Endothelial cell of umbilical vein (primary cell): Measurements from ENCODE around the gene TBC1D19. TPM values are rescaled to one million over a fixed set of nuclear protein-coding genes. Genes with fewer than 3 reads are reported as not detected.

Source experiments
- BruUV-seq: library from RNA; stranded (reverse); fragments of 400-500 nt; replicated peaks from 2 replicates; lab custom pipeline; 2021; lab: Mats Ljungman, UMichigan
- CTCF ChIA-PET: fragments of 300-600, 350-600 bp; sonication (Branson Sonifier 250); formaldehyde crosslinking; loops from one replicate; lab custom pipeline; 2021; ENCODE audit warnings: antibody characterized with exemption, inconsistent platforms; lab: Charles Lee
- POLR2A ChIA-PET: fragments of 300-600, 350-600 bp; sonication (Branson Sonifier 250); formaldehyde crosslinking; loops from one replicate; lab custom pipeline; 2021; ENCODE audit warnings: antibody characterized with exemption, inconsistent platforms; lab: Charles Lee
- DNase-seq: peaks from one replicate; pipeline ENCODE4 v3.0.0-alpha.2; 2011; ENCODE audit warnings: low read depth, low spot score
- FAIRE-seq: peaks from 2 replicates; lab custom pipeline; 2011; peaks lifted over from hg19 to GRCh38; lab: Jason Lieb, UNC
- H2AFZ ChIP-seq: 2 replicates; pipeline ENCODE4 v1.6.0; 2012; ENCODE audit warnings: low read depth, low read length, control low read depth, inconsistent platforms
- H3K27ac ChIP-seq: 2 replicates; pipeline ENCODE4 v1.5.1; 2011; ENCODE audit warnings: low read depth, mild to moderate bottlenecking, control low read depth, low read length, moderate library complexity; ENCODE audit not compliant: insufficient read depth
- H3K27me3 ChIP-seq, 2 experiments: 2 replicates each; pipeline versions ENCODE4 v1.6.0 to v1.6.1; 2011; ENCODE audit warnings: low read length in 2 of 2, mixed read lengths in 1 of 2; ENCODE audit not compliant: control insufficient read depth in 2 of 2, insufficient read depth in 2 of 2
- H3K36me3 ChIP-seq, 2 experiments: 2 replicates in 1 of 2; 3 replicates in 1 of 2; pipeline ENCODE4 v1.5.1; 2011; ENCODE audit warnings: low read length in 2 of 2, mild to moderate bottlenecking in 1 of 2, moderate library complexity in 1 of 2; ENCODE audit not compliant: control insufficient read depth in 2 of 2, insufficient read depth in 2 of 2; ENCODE audit errors: extremely low read depth in 1 of 2
- H3K4me1 ChIP-seq: 3 replicates; pipeline ENCODE4 v1.5.1; 2011; ENCODE audit warnings: mild to moderate bottlenecking, low read length; ENCODE audit not compliant: control insufficient read depth, insufficient read depth; ENCODE audit errors: extremely low read depth
- H3K4me2 ChIP-seq: 2 replicates; pipeline ENCODE4 v1.6.1; 2011; ENCODE audit warnings: low read length, control low read depth, mixed read lengths; ENCODE audit not compliant: insufficient read depth
- H3K4me3 ChIP-seq, 3 experiments: fragments of 200-600 bp in 1 of 3; sonication (generic), shearing (Covaris generic) in 1 of 3; replicated peaks in 1 of 3; 2 replicates each; pipeline ENCODE4 v1.5.1; 2011 to 2016; ENCODE audit warnings: control low read depth in 3 of 3, low read length in 3 of 3, mild to moderate bottlenecking in 2 of 3, inconsistent platforms in 1 of 3, low read depth in 1 of 3, moderate library complexity in 1 of 3; ENCODE audit not compliant: insufficient read depth in 1 of 3
- H3K79me2 ChIP-seq: 2 replicates; pipeline ENCODE4 v1.6.0; 2012; ENCODE audit warnings: low read length, inconsistent platforms; ENCODE audit not compliant: control insufficient read depth, insufficient read depth
- H3K9ac ChIP-seq: replicated peaks from 2 replicates; pipeline ENCODE3; 2011; ENCODE audit warnings: low read length, control low read depth; ENCODE audit not compliant: insufficient read depth; ENCODE audit errors: extremely low read depth
- H3K9me1 ChIP-seq: replicated peaks from 3 replicates; pipeline ENCODE4 v1.6.0; 2011; ENCODE audit warnings: mild to moderate bottlenecking, low read length; ENCODE audit not compliant: control insufficient read depth, insufficient read depth; ENCODE audit errors: extremely low read depth
- H3K9me3 ChIP-seq: replicated peaks from 2 replicates; pipeline ENCODE4 v1.5.1; 2012; ENCODE audit warnings: low read length, inconsistent platforms; ENCODE audit not compliant: control insufficient read depth, insufficient read depth
- H4K20me1 ChIP-seq: replicated peaks from 2 replicates; pipeline ENCODE3; 2011; ENCODE audit warnings: mild to moderate bottlenecking, low read length; ENCODE audit not compliant: control insufficient read depth, insufficient read depth; ENCODE audit errors: extremely low read depth
- EZH2 ChIP-seq: IDR thresholded peaks from 2 replicates; pipeline ENCODE4 v1.6.1; 2012; ENCODE audit warnings: borderline replicate concordance, low read depth, mild to moderate bottlenecking, moderate library complexity, low read length, inconsistent platforms; ENCODE audit not compliant: severe bottlenecking
- FOS ChIP-seq: IDR thresholded peaks from 2 replicates; pipeline ENCODE4 v1.6.1; 2011; ENCODE audit warnings: mild to moderate bottlenecking, low read length, moderate library complexity, borderline replicate concordance; ENCODE audit not compliant: insufficient read depth
- GATA2 ChIP-seq: IDR thresholded peaks from 2 replicates; pipeline ENCODE4 v1.7.0; 2011; ENCODE audit warnings: low read depth, mild to moderate bottlenecking, moderate library complexity, mixed read lengths, low read length; ENCODE audit not compliant: insufficient read length, insufficient read depth
- JUN ChIP-seq: IDR thresholded peaks from 2 replicates; pipeline ENCODE4 v1.6.1; 2011; ENCODE audit warnings: borderline replicate concordance, low read depth; ENCODE audit not compliant: insufficient read length, insufficient read depth
- MYC ChIP-seq: IDR thresholded peaks from one replicate; pipeline ENCODE4 v1.6.1; 2011; ENCODE audit warnings: mild to moderate bottlenecking, low read depth, low read length
- POLR2A ChIP-seq: IDR thresholded peaks from 2 replicates; pipeline ENCODE4 v1.6.1; 2012; ENCODE audit warnings: low read depth, mild to moderate bottlenecking, control low read depth, low read length
- POLR2AphosphoS5 ChIP-seq: IDR thresholded peaks from 2 replicates; pipeline ENCODE4 v1.6.1; 2012; ENCODE audit warnings: low read depth, mild to moderate bottlenecking, control low read depth, low read length, moderate library complexity; ENCODE audit not compliant: insufficient read depth
- dilution Hi-C: fragments of 300-500 bp; cut with MboI; formaldehyde crosslinking; loops from one replicate; pipeline ENCODE4 v1.15.0; 2019; ENCODE audit warnings: low sequenced_read_pairs; ENCODE audit not compliant: extremely low pct_ligation_motif_present
- intact Hi-C: fragments of 100-400 bp; cut with micrococcal nuclease; formaldehyde crosslinking; loops from one replicate; pipeline ENCODE4 v1.10.0; 2022
- polyA plus RNA-seq, 4 experiments: library from polyadenylated mRNA; depleted of rRNA in 3 of 4; stranded (reverse) in 3 of 4; unstranded in 1 of 4; fragments of >200 nt; gene quantifications; 2 replicates each; pipeline versions ENCODE4 v1.2.1 to v1.2.3, GENCODE V29; 2011 to 2012; ENCODE audit warnings: missing spikeins in 1 of 4
- total RNA-seq: library from RNA; stranded (reverse); gene quantifications from 2 replicates; pipeline ENCODE4 v1.2.3, GENCODE V29; 2021
- TF ChIP-seq, protein P1 (sequence below), 2 donors: IDR thresholded peaks; 1 replicate in 1 of 2; 2 replicates in 1 of 2; pipeline ENCODE4 v1.5.1; 2011; ENCODE audit warnings: low read length in 2 of 2, mild to moderate bottlenecking in 2 of 2, moderate library complexity in 2 of 2, control low read depth in 1 of 2, inconsistent platforms in 1 of 2, low read depth in 1 of 2; ENCODE audit not compliant: insufficient read depth in 1 of 2; ENCODE audit errors: extremely low read depth in 1 of 2
- TF ChIP-seq, protein P2 (sequence below): IDR thresholded peaks from 2 replicates; pipeline ENCODE4 v1.6.1; 2011; ENCODE audit not compliant: insufficient read depth, insufficient read length

The TBC1D19 gene
- total and polyA plus RNA-seq, 2 donors (not counting 3 experiments of a cell fraction or from before 2014, with no cell fraction given) = 4.4 to 5.9 TPM

DNA sequence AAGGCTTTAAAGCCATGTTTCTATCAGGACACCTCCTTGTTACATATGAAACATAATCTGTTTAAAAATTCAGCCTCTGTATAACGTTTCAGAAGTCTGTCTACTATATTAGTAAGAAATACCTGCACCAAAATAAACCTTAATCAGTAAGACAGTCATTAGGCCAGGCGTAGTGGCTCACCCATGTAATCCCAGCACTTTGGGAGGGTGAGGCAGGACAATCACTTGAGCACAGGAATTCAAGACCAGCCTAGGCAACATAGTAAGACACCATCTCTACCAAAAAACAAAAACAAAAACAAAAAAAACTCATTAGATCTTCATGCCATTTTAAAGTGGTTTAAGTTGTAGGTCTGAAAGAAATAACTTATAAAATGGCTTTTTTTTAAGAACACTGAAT is 169.3 kb downstream of the TBC1D19 start:
- dilution Hi-C loops (no loop called here), intact Hi-C loops (no loop called here)
- no peak overlapping the region for H3K4me3 ChIP-seq
- H3K79me2 ChIP-seq = no peaks in the 10 kb centered on the region
- no peaks in the 10 kb centered on the region for H3K27me3 ChIP-seq
- no peak overlapping the region for H3K9ac ChIP-seq
- no TSS peak for BruUV-seq
- DNase-seq = no peak
- no peaks in the 10 kb centered on the region for H3K4me1 ChIP-seq
- no peak overlapping the region for H3K4me2 ChIP-seq
- H3K9me3 ChIP-seq = no peaks in the 10 kb centered on the region
- TF ChIP-seq GATA2 = no peak
- H4K20me1 ChIP-seq = no peaks in the 10 kb centered on the region
- no peak overlapping the region for H3K27ac ChIP-seq
- FAIRE-seq = no peak
- CTCF ChIA-PET = no interaction called here
- no peak overlapping the region for H2AFZ ChIP-seq
- no peaks in the 10 kb centered on the region for H3K36me3 ChIP-seq
- POLR2A ChIA-PET = no interaction called here
- H3K9me1 ChIP-seq = no peaks in the 10 kb centered on the region

GRCh38 chr4:26753617-26754016 is 169.7 kb downstream of the TBC1D19 start:
- intact Hi-C loops = no loop called here
- dilution Hi-C loops = no loop called here
- CTCF ChIA-PET = no interaction called here
- FAIRE-seq (no peak), DNase-seq (no peak)
- Histone ChIP-seq H4K20me1 (no peaks in the 10 kb centered on the region), H3K9me3 (no peaks in the 10 kb centered on the region), H3K4me1 (no peaks in the 10 kb centered on the region), H3K79me2 (no peaks in the 10 kb centered on the region), H3K4me2 (no peak overlapping the region), H3K9me1 (no peaks in the 10 kb centered on the region), H3K27me3 (no peaks in the 10 kb centered on the region), H2AFZ (no peak overlapping the region), H3K27ac (no peak overlapping the region), H3K36me3 (no peaks in the 10 kb centered on the region), H3K9ac (no peak overlapping the region), H3K4me3 (no peak overlapping the region)
- no peak for TF ChIP-seq GATA2
- no peak for TF ChIP-seq JUN
- TF ChIP-seq FOS = no peak
- TF ChIP-seq POLR2AphosphoS5 = no peak
- no peak for TF ChIP-seq EZH2
- TF ChIP-seq MYC = no peak
- TF ChIP-seq, protein P1, sequence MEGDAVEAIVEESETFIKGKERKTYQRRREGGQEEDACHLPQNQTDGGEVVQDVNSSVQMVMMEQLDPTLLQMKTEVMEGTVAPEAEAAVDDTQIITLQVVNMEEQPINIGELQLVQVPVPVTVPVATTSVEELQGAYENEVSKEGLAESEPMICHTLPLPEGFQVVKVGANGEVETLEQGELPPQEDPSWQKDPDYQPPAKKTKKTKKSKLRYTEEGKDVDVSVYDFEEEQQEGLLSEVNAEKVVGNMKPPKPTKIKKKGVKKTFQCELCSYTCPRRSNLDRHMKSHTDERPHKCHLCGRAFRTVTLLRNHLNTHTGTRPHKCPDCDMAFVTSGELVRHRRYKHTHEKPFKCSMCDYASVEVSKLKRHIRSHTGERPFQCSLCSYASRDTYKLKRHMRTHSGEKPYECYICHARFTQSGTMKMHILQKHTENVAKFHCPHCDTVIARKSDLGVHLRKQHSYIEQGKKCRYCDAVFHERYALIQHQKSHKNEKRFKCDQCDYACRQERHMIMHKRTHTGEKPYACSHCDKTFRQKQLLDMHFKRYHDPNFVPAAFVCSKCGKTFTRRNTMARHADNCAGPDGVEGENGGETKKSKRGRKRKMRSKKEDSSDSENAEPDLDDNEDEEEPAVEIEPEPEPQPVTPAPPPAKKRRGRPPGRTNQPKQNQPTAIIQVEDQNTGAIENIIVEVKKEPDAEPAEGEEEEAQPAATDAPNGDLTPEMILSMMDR (IDR thresholded peaks at IDR 0.05; ENCODE audit: extremely low read depth in 1 of 2, insufficient read depth in 1 of 2, low read depth in 1 of 2, low read length in 2 of 2) = no peak
- TF ChIP-seq, protein P2, sequence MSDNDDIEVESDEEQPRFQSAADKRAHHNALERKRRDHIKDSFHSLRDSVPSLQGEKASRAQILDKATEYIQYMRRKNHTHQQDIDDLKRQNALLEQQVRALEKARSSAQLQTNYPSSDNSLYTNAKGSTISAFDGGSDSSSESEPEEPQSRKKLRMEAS = no peak
- no peak for TF ChIP-seq POLR2A
- BruUV-seq = no TSS peak
- POLR2A ChIA-PET = no interaction called here
